Caco-2 (cell line): ENCODE measurements around the gene RPL35. TPM values are rescaled to one million over a fixed set of nuclear protein-coding genes. Genes with fewer than 3 reads are reported as not detected.

ENCODE experiments used
- BruUV-seq: library from RNA; stranded (reverse); fragments of 400-500 nt; replicated peaks from 2 replicates; lab custom pipeline; 2021; lab: Mats Ljungman, UMichigan
- CTCF ChIA-PET: fragments of 300-600 bp; sonication (Branson Sonifier 250); formaldehyde crosslinking; loops from one replicate; lab custom pipeline; 2022; ENCODE audit warnings: antibody characterized with exemption; lab: Charles Lee
- POLR2A ChIA-PET: fragments of 300-600 bp; sonication (Branson Sonifier 250); formaldehyde crosslinking; loops from one replicate; lab custom pipeline; 2022; ENCODE audit warnings: antibody characterized with exemption; lab: Charles Lee
- DNase-seq, 2 experiments: peaks; one replicate each; pipeline versions ENCODE4 v3.0.0 to v3.0.0-alpha.2; 2020 to 2022
- H3K27me3 ChIP-seq: replicated peaks from 2 replicates; pipeline ENCODE4 v1.6.0; 2011; ENCODE audit warnings: low read length; ENCODE audit not compliant: control insufficient read depth, insufficient read depth
- H3K36me3 ChIP-seq: 2 replicates; pipeline ENCODE4 v1.5.1; 2011; ENCODE audit warnings: low read length; ENCODE audit not compliant: control insufficient read depth, insufficient read depth
- H3K4me1 ChIP-seq: fragments of 250-450 bp; sonication (Bioruptor Pico); 2 replicates; pipeline ENCODE4 v1.5.1; 2020; ENCODE audit warnings: mild to moderate bottlenecking
- H3K4me3 ChIP-seq: 2 replicates; pipeline ENCODE4 v1.5.1; 2011; ENCODE audit warnings: low read depth, mild to moderate bottlenecking, control low read depth, low read length
- H3K9me3 ChIP-seq: fragments of 250-450 bp; sonication (Bioruptor Pico); 2 replicates; pipeline ENCODE4 v1.5.1; 2020; ENCODE audit warnings: mild to moderate bottlenecking, moderate library complexity
- H3K27ac Mint-ChIP-seq: one replicate; pipeline ENCODE4 v1.8.0; 2022; ENCODE audit warnings: mixed read lengths; ENCODE audit not compliant: unreplicated experiment
- H3K27me3 Mint-ChIP-seq: one replicate; pipeline ENCODE4 v1.8.0; 2022; ENCODE audit warnings: mixed read lengths; ENCODE audit not compliant: insufficient read depth, unreplicated experiment
- H3K36me3 Mint-ChIP-seq: one replicate; pipeline ENCODE4 v1.8.0; 2022; ENCODE audit warnings: mild to moderate bottlenecking, mixed read lengths; ENCODE audit not compliant: insufficient read depth, unreplicated experiment
- H3K4me1 Mint-ChIP-seq: one replicate; pipeline ENCODE4 v1.8.0; 2022; ENCODE audit warnings: low read depth, mixed read lengths; ENCODE audit not compliant: unreplicated experiment
- H3K4me3 Mint-ChIP-seq: one replicate; pipeline ENCODE4 v1.8.0; 2022; ENCODE audit warnings: mild to moderate bottlenecking, moderate library complexity, mixed read lengths; ENCODE audit not compliant: unreplicated experiment
- H3K9me3 Mint-ChIP-seq: one replicate; pipeline ENCODE4 v1.8.0; 2022; ENCODE audit warnings: mixed read lengths; ENCODE audit not compliant: unreplicated experiment
- CTCF ChIP-seq, 2 experiments: fragments of 200-600 bp in 1 of 2; IDR thresholded peaks; 1 replicate in 1 of 2; 2 replicates in 1 of 2; pipeline versions ENCODE4 v1.5.1 to v1.8.0; 2011 to 2022; ENCODE audit warnings: antibody characterized with exemption in 1 of 2, control low read depth in 1 of 2, inconsistent platforms in 1 of 2, low read depth in 1 of 2, low read length in 1 of 2, mild to moderate bottlenecking in 1 of 2, moderate library complexity in 1 of 2; ENCODE audit not compliant: insufficient read depth in 1 of 2, severe bottlenecking in 1 of 2, unreplicated experiment in 1 of 2
- intact Hi-C: fragments of 100-400 bp; cut with micrococcal nuclease; formaldehyde crosslinking; loops from one replicate; pipeline ENCODE4 v1.10.0; 2022; ENCODE audit not compliant: unreplicated experiment
- total RNA-seq: library from RNA; stranded (reverse); gene quantifications from 2 replicates; pipeline ENCODE4 v1.2.3, GENCODE V29; 2022

RPL35 gene
- total RNA-seq, 1 experiment from 2014 or later: 1,528 TPM

- H3K27me3 Mint-ChIP-seq: no peaks in the 10 kb centered on the region
- H3K4me3 Mint-ChIP-seq: no peak overlapping the region
- peaks cover 13% of the 10 kb centered on the region for H3K36me3 ChIP-seq
- peaks cover 80% of the 10 kb centered on the region for H3K36me3 Mint-ChIP-seq
- TF ChIP-seq CTCF (IDR thresholded peaks at IDR 0.05; ENCODE audit: insufficient read depth in 1 of 2, low read depth in 1 of 2, low read length in 1 of 2, severe bottlenecking in 1 of 2, unreplicated experiment in 1 of 2): peak in 1 of 2 experiments; percentile 49
- peak; percentile 68 to 73 for DNase-seq
- no peaks in the 10 kb centered on the region for H3K9me3 ChIP-seq
- H3K4me3 ChIP-seq: no peak overlapping the region
- peaks cover 12% of the 10 kb centered on the region for H3K4me1 Mint-ChIP-seq
- H3K9me3 Mint-ChIP-seq: no peaks in the 10 kb centered on the region
- H3K27ac Mint-ChIP-seq: peak overlapping the region; percentile 21
- ChIA-PET CTCF (interaction anchor here (0.6 to 11.7 kb wide), 4 partner anchors 22 to 287 kb away, joined by 3 to 325 read pairs (median 4); partner anchors contain the start of genes NR6A1, OLFML2A and SCAI), POLR2A (interaction anchor here (0.7 kb wide), 1 partner anchor 385 kb away, joined by 3 read pairs; the partner anchor contains the start of gene HSPA5)
- no TSS peak for BruUV-seq
- H3K27me3 ChIP-seq: no peaks in the 10 kb centered on the region
- intact Hi-C loops: loop anchor here (2.0 kb wide), 1 partner anchor 519 kb away; no protein-coding TSS in a partner anchor
- H3K4me1 ChIP-seq: peaks cover 17% of the 10 kb centered on the region
These were observed 5.6 kb downstream of the RPL35 start for GRCh38 chr9:124855944-124856765.

GRCh38 chr9:124855566-124855943, 6.2 kb downstream of the RPL35 start:
- Histone ChIP-seq H3K4me1 (peaks cover 17% of the 10 kb centered on the region), H3K4me3 (no peak overlapping the region), H3K36me3 (peaks cover 11% of the 10 kb centered on the region), H3K9me3 (no peaks in the 10 kb centered on the region), H3K27me3 (no peaks in the 10 kb centered on the region)
- CTCF ChIA-PET: interaction anchor here (0.6 to 11.7 kb wide), 3 partner anchors 81 to 288 kb away, joined by 3 to 325 read pairs (median 4); partner anchors contain the start of genes NR6A1, OLFML2A and SCAI
- Mint-ChIP-seq H3K27me3 (no peaks in the 10 kb centered on the region), H3K27ac (peak overlapping the region; percentile 21), H3K9me3 (no peaks in the 10 kb centered on the region), H3K4me1 (peaks cover 12% of the 10 kb centered on the region), H3K36me3 (peaks cover 74% of the 10 kb centered on the region), H3K4me3 (no peak overlapping the region)
- POLR2A ChIA-PET: no interaction called here
- intact Hi-C loops: no loop called here
- DNase-seq: no peak
- no peak for TF ChIP-seq CTCF (IDR thresholded peaks at IDR 0.05; ENCODE audit: insufficient read depth in 1 of 2, low read depth in 1 of 2, low read length in 1 of 2, severe bottlenecking in 1 of 2, unreplicated experiment in 1 of 2)
- no TSS peak for BruUV-seq

- Histone ChIP-seq H3K36me3 (peaks cover 7% of the 10 kb centered on the region), H3K9me3 (no peaks in the 10 kb centered on the region), H3K4me3 (no peak overlapping the region), H3K27me3 (no peaks in the 10 kb centered on the region), H3K4me1 (peaks cover 11% of the 10 kb centered on the region)
- H3K9me3 Mint-ChIP-seq: no peaks in the 10 kb centered on the region
- intact Hi-C loops: no loop called here
- no TSS peak for BruUV-seq
- no peak for TF ChIP-seq CTCF (IDR thresholded peaks at IDR 0.05; ENCODE audit: insufficient read depth in 1 of 2, low read depth in 1 of 2, low read length in 1 of 2, severe bottlenecking in 1 of 2, unreplicated experiment in 1 of 2)
- H3K36me3 Mint-ChIP-seq: peaks cover 67% of the 10 kb centered on the region
- no peak overlapping the region for H3K4me3 Mint-ChIP-seq
- H3K27ac Mint-ChIP-seq: peak overlapping the region; percentile 21
- H3K27me3 Mint-ChIP-seq: no peaks in the 10 kb centered on the region
- H3K4me1 Mint-ChIP-seq: peaks cover 6% of the 10 kb centered on the region
- ChIA-PET CTCF (interaction anchor here (1.0 to 11.7 kb wide), 3 partner anchors 38 to 81 kb away, joined by 4 to 325 read pairs (median 13); partner anchors contain the start of genes NR6A1 and OLFML2A), POLR2A (interaction anchor here (0.6 kb wide), 2 partner anchors 75 to 85 kb away, joined by 3 to 4 read pairs; no protein-coding TSS in a partner anchor)
- no peak for DNase-seq
These were observed 6.9 kb downstream of the RPL35 start for GRCh38 chr9:124854822-124855221.
